ENCODE data around the gene CCDC171. TPM values are rescaled to one million over a fixed set of nuclear protein-coding genes. Genes with fewer than 3 reads are reported as not detected.

Gene CCDC171
- total and polyA plus RNA-seq, 2 experiments from 2014 or later, result 4.4 to 5.1 TPM

- no peak overlapping the region for H3K27ac ChIP-seq (ENCODE audit: low read depth)
- H4K20me1 ChIP-seq (replicated peaks; ENCODE audit: insufficient read depth), result no peaks in the 10 kb centered on the region
- Mint-ChIP-seq H3K4me1 (peaks cover 5% of the 10 kb centered on the region; the same call in 2 of the 3 replicates), H3K36me3 (ENCODE audit: low read depth) (no peaks in the 10 kb centered on the region), H3K9me3 (no peaks in the 10 kb centered on the region), H3K27ac (no peak overlapping the region), H3K27me3 (ENCODE audit: insufficient read depth, low read depth, poor library complexity) (no peaks in the 10 kb centered on the region), H3K4me3 (no peak overlapping the region)
- no peaks in the 10 kb centered on the region for H3K36me3 ChIP-seq (ENCODE audit: insufficient read depth)
- TF ChIP-seq EZH2 (IDR thresholded peaks at IDR 0.05; ENCODE audit: low read depth, unreplicated experiment) (no peak), ETS1 (IDR thresholded peaks at IDR 0.05) (no peak), ZNF114 (CRISPR knock-in tag; IDR thresholded peaks at IDR 0.05) (no peak), ZNF462 (CRISPR knock-in tag; IDR thresholded peaks at IDR 0.05) (no peak), POLR2AphosphoS5 (IDR thresholded peaks at IDR 0.05; ENCODE audit: low read depth) (no peak), NANOG (IDR thresholded peaks at IDR 0.05; ENCODE audit: borderline replicate concordance) (no peak), EZH2phosphoT487 (IDR thresholded peaks at IDR 0.05; ENCODE audit: unreplicated experiment) (no peak), REST (IDR thresholded peaks at IDR 0.05; ENCODE audit: unreplicated experiment) (no peak), JUNB (IDR thresholded peaks at IDR 0.05; ENCODE audit: unreplicated experiment) (no peak), ZNF331 (CRISPR knock-in tag; IDR thresholded peaks at IDR 0.05; ENCODE audit: low read depth) (no peak), CREB1 (CRISPR knock-in tag; IDR thresholded peaks at IDR 0.05; ENCODE audit: low read depth) (no peak), STAT1 (IDR thresholded peaks at IDR 0.05; ENCODE audit: unreplicated experiment) (no peak)
- TF ChIP-seq, protein P1, sequence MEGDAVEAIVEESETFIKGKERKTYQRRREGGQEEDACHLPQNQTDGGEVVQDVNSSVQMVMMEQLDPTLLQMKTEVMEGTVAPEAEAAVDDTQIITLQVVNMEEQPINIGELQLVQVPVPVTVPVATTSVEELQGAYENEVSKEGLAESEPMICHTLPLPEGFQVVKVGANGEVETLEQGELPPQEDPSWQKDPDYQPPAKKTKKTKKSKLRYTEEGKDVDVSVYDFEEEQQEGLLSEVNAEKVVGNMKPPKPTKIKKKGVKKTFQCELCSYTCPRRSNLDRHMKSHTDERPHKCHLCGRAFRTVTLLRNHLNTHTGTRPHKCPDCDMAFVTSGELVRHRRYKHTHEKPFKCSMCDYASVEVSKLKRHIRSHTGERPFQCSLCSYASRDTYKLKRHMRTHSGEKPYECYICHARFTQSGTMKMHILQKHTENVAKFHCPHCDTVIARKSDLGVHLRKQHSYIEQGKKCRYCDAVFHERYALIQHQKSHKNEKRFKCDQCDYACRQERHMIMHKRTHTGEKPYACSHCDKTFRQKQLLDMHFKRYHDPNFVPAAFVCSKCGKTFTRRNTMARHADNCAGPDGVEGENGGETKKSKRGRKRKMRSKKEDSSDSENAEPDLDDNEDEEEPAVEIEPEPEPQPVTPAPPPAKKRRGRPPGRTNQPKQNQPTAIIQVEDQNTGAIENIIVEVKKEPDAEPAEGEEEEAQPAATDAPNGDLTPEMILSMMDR (conservative IDR thresholded peaks at IDR 0.05; ENCODE audit: low read depth in 2 of 2), result no peak
- H3K27me3 ChIP-seq (ENCODE audit: insufficient read depth), result no peaks in the 10 kb centered on the region
- no peak overlapping the region for H3K4me2 ChIP-seq
- no peaks in the 10 kb centered on the region for H3K4me1 ChIP-seq (ENCODE audit: insufficient read depth)
- no peaks in the 10 kb centered on the region for H3F3A ChIP-seq (replicated peaks; ENCODE audit: low read depth)
- no peak overlapping the region for H3K4me3 ChIP-seq
- no peak for ATAC-seq
- DNase-seq (ENCODE audit: low spot score), result no peak
- no peaks in the 10 kb centered on the region for H3K9me2 ChIP-seq (ENCODE audit: insufficient read depth)
- no peaks in the 10 kb centered on the region for H3K79me2 ChIP-seq (replicated peaks; ENCODE audit: insufficient read depth)
- H2AFZ ChIP-seq, result no peak overlapping the region
Measured at GRCh38 chr9:15755660-15756059, 202.8 kb downstream of the CCDC171 start.

Data from GM23338 (cell line).